OCI-LY7 (cell line): ENCODE data around the gene TEKTIP1. TPM values are rescaled to one million over a fixed set of nuclear protein-coding genes. Genes with fewer than 3 reads are reported as not detected.

Experiments
- BruUV-seq: library from RNA; stranded (reverse); fragments of 400-500 nt; replicated peaks from 2 replicates; lab custom pipeline; 2021; lab: Mats Ljungman, UMichigan
- CTCF ChIA-PET: fragments of 300-600 bp; sonication (Branson Sonifier 250); formaldehyde crosslinking; loops from one replicate; lab custom pipeline; 2022; ENCODE audit warnings: antibody characterized with exemption; ENCODE audit not compliant: unreplicated experiment; lab: Charles Lee
- POLR2A ChIA-PET: fragments of 300-600 bp; sonication (Branson Sonifier 250); formaldehyde crosslinking; loops from one replicate; lab custom pipeline; 2022; ENCODE audit warnings: antibody characterized with exemption; lab: Charles Lee
- DNase-seq: peaks from one replicate; pipeline ENCODE4 v3.0.0-alpha.2; 2015; ENCODE audit warnings: low spot score
- H2AFZ ChIP-seq: fragments of 200-600 bp; sonication (generic), shearing (Covaris generic); 2 replicates; pipeline ENCODE4 v1.6.1; 2014; ENCODE audit warnings: mild to moderate bottlenecking, antibody characterized with exemption, low read length, moderate library complexity
- H3K27ac ChIP-seq: fragments of 200-600 bp; sonication (generic); 2 replicates; pipeline ENCODE4 v1.5.1; 2014; ENCODE audit warnings: mixed run types, low read depth, mild to moderate bottlenecking, moderate library complexity, low read length, inconsistent platforms; ENCODE audit not compliant: poor library complexity, severe bottlenecking
- H3K36me3 ChIP-seq: fragments of 200-600 bp; sonication (generic); 2 replicates; pipeline ENCODE4 v1.6.1; 2014; ENCODE audit warnings: mild to moderate bottlenecking, antibody characterized with exemption, low read length, moderate library complexity, mixed read lengths; ENCODE audit not compliant: insufficient read depth
- H3K4me1 ChIP-seq: fragments of 200-600 bp; sonication (generic); 2 replicates; pipeline ENCODE4 v1.5.1; 2014; ENCODE audit warnings: mild to moderate bottlenecking, low read length; ENCODE audit not compliant: insufficient read depth, poor library complexity, severe bottlenecking
- H3K4me2 ChIP-seq: fragments of 200-600 bp; sonication (generic); 2 replicates; pipeline ENCODE4 v1.6.1; 2014; ENCODE audit warnings: mild to moderate bottlenecking, low read length
- H3K4me3 ChIP-seq: fragments of 200-600 bp; sonication (generic); 2 replicates; pipeline ENCODE4 v1.5.1; 2014; ENCODE audit warnings: mild to moderate bottlenecking, low read depth, low read length; ENCODE audit not compliant: poor library complexity, severe bottlenecking
- H3K79me2 ChIP-seq: fragments of 200-600 bp; sonication (generic); 2 replicates; pipeline ENCODE4 v1.6.1; 2016; ENCODE audit warnings: low read depth, mild to moderate bottlenecking, low read length, moderate library complexity, mixed read lengths; ENCODE audit not compliant: insufficient read depth
- H3K9me2 ChIP-seq: fragments of 200-600 bp; sonication (generic); 2 replicates; pipeline ENCODE4 v1.6.1; 2016; ENCODE audit warnings: mild to moderate bottlenecking, low read length, mixed read lengths; ENCODE audit not compliant: insufficient read depth
- H3K9me3 ChIP-seq: fragments of 200-600 bp; sonication (generic); 2 replicates; pipeline ENCODE4 v1.6.1; 2014; ENCODE audit warnings: mild to moderate bottlenecking, mixed run types, low read length, mixed read lengths
- H4K20me1 ChIP-seq: fragments of 200-600 bp; sonication (generic); 2 replicates; pipeline ENCODE4 v1.6.1; 2014; ENCODE audit warnings: mild to moderate bottlenecking, antibody characterized with exemption, low read length, moderate library complexity, mixed read lengths; ENCODE audit not compliant: insufficient read depth
- EZH2phosphoT487 ChIP-seq: fragments of 200-600 bp; sonication (generic); IDR thresholded peaks from 2 replicates; pipeline ENCODE4 v1.6.1; 2018; ENCODE audit warnings: low read depth, borderline replicate concordance, mild to moderate bottlenecking, mixed run types, antibody characterized with exemption, low read length, moderate library complexity, mixed read lengths
- intact Hi-C: fragments of 100-400 bp; cut with micrococcal nuclease; formaldehyde crosslinking; loops from one replicate; pipeline ENCODE4 v1.10.0; 2022; ENCODE audit not compliant: unreplicated experiment
- total RNA-seq, 2 experiments: library from RNA; depleted of rRNA in 1 of 2; stranded (reverse); fragments of >200 nt in 1 of 2; shearing (Covaris generic) in 1 of 2; gene quantifications; 2 replicates each; pipeline ENCODE4 v1.2.3, GENCODE V29; 2014 to 2022
- TF ChIP-seq, protein P1 (sequence below): fragments of 200-600 bp; sonication (generic); conservative IDR thresholded peaks from 2 replicates; pipeline ENCODE4 v1.5.1; 2014; ENCODE audit warnings: mild to moderate bottlenecking, antibody characterized with exemption, low read length, moderate library complexity, mixed read lengths

The TEKTIP1 gene
- total RNA-seq, 2 experiments from 2014 or later, result 0.44 to 7.0 TPM

- ChIA-PET POLR2A (no interaction called here), CTCF (no interaction called here)
- peaks cover 5% of the 10 kb centered on the region; the same call in 1 of the 2 replicates for H3K79me2 ChIP-seq
- no TSS peak for BruUV-seq
- peaks cover 25% of the 10 kb centered on the region for H3K36me3 ChIP-seq
- TF ChIP-seq, protein P1, sequence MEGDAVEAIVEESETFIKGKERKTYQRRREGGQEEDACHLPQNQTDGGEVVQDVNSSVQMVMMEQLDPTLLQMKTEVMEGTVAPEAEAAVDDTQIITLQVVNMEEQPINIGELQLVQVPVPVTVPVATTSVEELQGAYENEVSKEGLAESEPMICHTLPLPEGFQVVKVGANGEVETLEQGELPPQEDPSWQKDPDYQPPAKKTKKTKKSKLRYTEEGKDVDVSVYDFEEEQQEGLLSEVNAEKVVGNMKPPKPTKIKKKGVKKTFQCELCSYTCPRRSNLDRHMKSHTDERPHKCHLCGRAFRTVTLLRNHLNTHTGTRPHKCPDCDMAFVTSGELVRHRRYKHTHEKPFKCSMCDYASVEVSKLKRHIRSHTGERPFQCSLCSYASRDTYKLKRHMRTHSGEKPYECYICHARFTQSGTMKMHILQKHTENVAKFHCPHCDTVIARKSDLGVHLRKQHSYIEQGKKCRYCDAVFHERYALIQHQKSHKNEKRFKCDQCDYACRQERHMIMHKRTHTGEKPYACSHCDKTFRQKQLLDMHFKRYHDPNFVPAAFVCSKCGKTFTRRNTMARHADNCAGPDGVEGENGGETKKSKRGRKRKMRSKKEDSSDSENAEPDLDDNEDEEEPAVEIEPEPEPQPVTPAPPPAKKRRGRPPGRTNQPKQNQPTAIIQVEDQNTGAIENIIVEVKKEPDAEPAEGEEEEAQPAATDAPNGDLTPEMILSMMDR, result no peak
- TF ChIP-seq EZH2phosphoT487, result no peak
- no peaks in the 10 kb centered on the region for H4K20me1 ChIP-seq
- H2AFZ ChIP-seq, result no peak overlapping the region
- no peak overlapping the region for H3K4me3 ChIP-seq
- no peak overlapping the region for H3K4me2 ChIP-seq
- H3K27ac ChIP-seq, result no peak overlapping the region
- no peaks in the 10 kb centered on the region for H3K9me3 ChIP-seq
- no peak for DNase-seq
- H3K4me1 ChIP-seq, result peaks cover 6% of the 10 kb centered on the region
- H3K9me2 ChIP-seq, result no peaks in the 10 kb centered on the region
- intact Hi-C loops, result no loop called here
These were observed 36.3 kb downstream of the TEKTIP1 start for GRCh38 chr19:3575260-3575741.

GRCh38 chr19:3575949-3576673, 37.1 kb downstream of the TEKTIP1 start:
- Histone ChIP-seq H3K9me3 (no peaks in the 10 kb centered on the region), H3K9me2 (no peaks in the 10 kb centered on the region), H2AFZ (no peak overlapping the region), H4K20me1 (no peaks in the 10 kb centered on the region), H3K4me2 (peak overlapping the region; percentile 18; the same call in 1 of the 2 replicates), H3K36me3 (peaks cover 25% of the 10 kb centered on the region), H3K79me2 (peaks cover 5% of the 10 kb centered on the region; the same call in 1 of the 2 replicates), H3K4me3 (no peak overlapping the region), H3K4me1 (peaks cover 6% of the 10 kb centered on the region), H3K27ac (no peak overlapping the region)
- ChIA-PET POLR2A (no interaction called here), CTCF (no interaction called here)
- DNase-seq, result no peak
- no peak for TF ChIP-seq EZH2phosphoT487
- TF ChIP-seq, protein P1, result no peak
- intact Hi-C loops, result no loop called here
- no TSS peak for BruUV-seq
